ENCODE results near the gene RAD21L1.

The RAD21L1 gene

GRCh38 chr20:1280195-1281102 is 54.6 kb downstream of the RAD21L1 start:
- no peaks in the 10 kb centered on the region for H4K20me1 ChIP-seq
- no peak overlapping the region for H3K27ac ChIP-seq
- H3K4me1 ChIP-seq: no peaks in the 10 kb centered on the region
- H3K4me2 ChIP-seq: no peak overlapping the region
- no peak overlapping the region for H3K9ac ChIP-seq
- no peak overlapping the region for H3K4me3 ChIP-seq
- H3K36me3 ChIP-seq: no peaks in the 10 kb centered on the region
- no peaks in the 10 kb centered on the region for H3K27me3 ChIP-seq
- no peak for TF ChIP-seq Cebpa-rat (IDR thresholded peaks at IDR 0.05)
- no peaks in the 10 kb centered on the region for H3K9me3 ChIP-seq

- H3K4me2 ChIP-seq: no peak overlapping the region
- H3K27ac ChIP-seq: no peak overlapping the region
- H3K9me3 ChIP-seq: no peaks in the 10 kb centered on the region
- TF ChIP-seq Cebpa-rat (IDR thresholded peaks at IDR 0.05): no peak
- no peak overlapping the region for H3K9ac ChIP-seq
- H3K4me3 ChIP-seq: no peak overlapping the region
- H3K27me3 ChIP-seq: no peaks in the 10 kb centered on the region
- H3K4me1 ChIP-seq: peaks cover 4% of the 10 kb centered on the region
- no peaks in the 10 kb centered on the region for H3K36me3 ChIP-seq
- no peaks in the 10 kb centered on the region for H4K20me1 ChIP-seq
These were observed 55.6 kb downstream of the RAD21L1 start for GRCh38 chr20:1281279-1282057.

- H3K36me3 ChIP-seq: no peaks in the 10 kb centered on the region
- TF ChIP-seq Cebpa-rat (IDR thresholded peaks at IDR 0.05): no peak
- H4K20me1 ChIP-seq: no peaks in the 10 kb centered on the region
- no peak overlapping the region for H3K4me3 ChIP-seq
- H3K9me3 ChIP-seq: no peaks in the 10 kb centered on the region
- H3K27me3 ChIP-seq: no peaks in the 10 kb centered on the region
- no peak overlapping the region for H3K27ac ChIP-seq
- H3K9ac ChIP-seq: no peak overlapping the region
- peaks cover 7% of the 10 kb centered on the region for H3K4me1 ChIP-seq
- H3K4me2 ChIP-seq: no peak overlapping the region
These were observed 57.1 kb downstream of the RAD21L1 start for GRCh38 chr20:1282966-1283365.

- no peak overlapping the region for H3K4me2 ChIP-seq
- H3K27ac ChIP-seq: no peak overlapping the region
- no peaks in the 10 kb centered on the region for H4K20me1 ChIP-seq
- no peaks in the 10 kb centered on the region for H3K36me3 ChIP-seq
- H3K4me1 ChIP-seq: peaks cover 7% of the 10 kb centered on the region
- H3K9me3 ChIP-seq: no peaks in the 10 kb centered on the region
- H3K27me3 ChIP-seq: no peaks in the 10 kb centered on the region
- no peak overlapping the region for H3K9ac ChIP-seq
- TF ChIP-seq Cebpa-rat (IDR thresholded peaks at IDR 0.05): no peak
- H3K4me3 ChIP-seq: no peak overlapping the region
These were observed 58.0 kb downstream of the RAD21L1 start for GRCh38 chr20:1283522-1284510.

- Histone ChIP-seq H3K4me2 (peak overlapping the region; percentile 18), H3K9me3 (no peaks in the 10 kb centered on the region), H3K4me3 (no peak overlapping the region), H3K27ac (no peak overlapping the region), H3K36me3 (no peaks in the 10 kb centered on the region), H4K20me1 (no peaks in the 10 kb centered on the region), H3K4me1 (peaks cover 7% of the 10 kb centered on the region), H3K27me3 (no peaks in the 10 kb centered on the region), H3K9ac (no peak overlapping the region)
- no peak for TF ChIP-seq Cebpa-rat (IDR thresholded peaks at IDR 0.05)
These were observed 60.6 kb downstream of the RAD21L1 start for GRCh38 chr20:1286267-1287024.

- no peaks in the 10 kb centered on the region for H3K27me3 ChIP-seq
- H3K27ac ChIP-seq: no peak overlapping the region
- no peaks in the 10 kb centered on the region for H3K36me3 ChIP-seq
- H3K4me3 ChIP-seq: no peak overlapping the region
- peaks cover 7% of the 10 kb centered on the region for H3K4me1 ChIP-seq
- H3K9ac ChIP-seq: no peak overlapping the region
- no peaks in the 10 kb centered on the region for H4K20me1 ChIP-seq
- H3K9me3 ChIP-seq: no peaks in the 10 kb centered on the region
- TF ChIP-seq Cebpa-rat (IDR thresholded peaks at IDR 0.05): no peak
- no peak overlapping the region for H3K4me2 ChIP-seq
These were observed 61.5 kb downstream of the RAD21L1 start for GRCh38 chr20:1287306-1287705.

- no peak for TF ChIP-seq Cebpa-rat (IDR thresholded peaks at IDR 0.05)
- no peaks in the 10 kb centered on the region for H3K9me3 ChIP-seq
- peaks cover 7% of the 10 kb centered on the region for H3K4me1 ChIP-seq
These were observed 62.1 kb downstream of the RAD21L1 start for GRCh38 chr20:1287787-1288569.

GRCh38 chr20:1291191-1291741 is 65.4 kb downstream of the RAD21L1 start:
- H3K9me3 ChIP-seq: no peaks in the 10 kb centered on the region
- no peak overlapping the region for H3K4me2 ChIP-seq
- TF ChIP-seq Cebpa-rat (IDR thresholded peaks at IDR 0.05): no peak
- H3K27me3 ChIP-seq: no peaks in the 10 kb centered on the region
- H3K36me3 ChIP-seq: no peaks in the 10 kb centered on the region
- H3K9ac ChIP-seq: no peak overlapping the region
- no peak overlapping the region for H3K27ac ChIP-seq
- peaks cover 5% of the 10 kb centered on the region for H3K4me1 ChIP-seq
- H4K20me1 ChIP-seq: no peaks in the 10 kb centered on the region
- no peak overlapping the region for H3K4me3 ChIP-seq

More at GRCh38 chr20:1287787-1288569, 62.1 kb downstream of the RAD21L1 start:
- H3K4me3 ChIP-seq: no peak overlapping the region
- no peak overlapping the region for H3K9ac ChIP-seq
- no peak overlapping the region for H3K27ac ChIP-seq
- H4K20me1 ChIP-seq: no peaks in the 10 kb centered on the region
- H3K36me3 ChIP-seq: no peaks in the 10 kb centered on the region
- H3K27me3 ChIP-seq: no peaks in the 10 kb centered on the region
- no peak overlapping the region for H3K4me2 ChIP-seq

Data from BLaER1 (cell line).